Osteoblast (primary cell): ENCODE results near the gene CLCN1. TPM values are rescaled to one million over a fixed set of nuclear protein-coding genes. Genes with fewer than 3 reads are reported as not detected.

Experiments
- DNase-seq: peaks from one replicate; pipeline ENCODE4 v3.0.0; 2011; ENCODE audit warnings: low spot score, mixed read lengths; ENCODE audit not compliant: insufficient read length; ENCODE audit errors: missing footprints
- H2AFZ ChIP-seq: 2 replicates; pipeline ENCODE4 v1.6.0; 2011; ENCODE audit warnings: mild to moderate bottlenecking, low read length
- H3K27ac ChIP-seq: 2 replicates; pipeline ENCODE4 v1.5.1; 2011; ENCODE audit warnings: mild to moderate bottlenecking, low read depth, low read length, moderate library complexity
- H3K27me3 ChIP-seq: 2 replicates; pipeline ENCODE4 v1.6.0; 2012; ENCODE audit warnings: mild to moderate bottlenecking, control low read depth, inconsistent platforms, low read length, moderate library complexity; ENCODE audit not compliant: insufficient read depth
- H3K36me3 ChIP-seq: 2 replicates; pipeline ENCODE4 v1.5.1; 2011; ENCODE audit warnings: mild to moderate bottlenecking, low read length, control low read depth, moderate library complexity; ENCODE audit not compliant: insufficient read depth
- H3K4me1 ChIP-seq: 2 replicates; pipeline ENCODE4 v1.5.1; 2011; ENCODE audit warnings: mild to moderate bottlenecking, low read length, control low read depth, moderate library complexity; ENCODE audit not compliant: insufficient read depth
- H3K4me2 ChIP-seq: 2 replicates; pipeline ENCODE4 v1.6.0; 2011; ENCODE audit warnings: mild to moderate bottlenecking, low read length; ENCODE audit not compliant: insufficient read depth
- H3K4me3 ChIP-seq: fragments of 200-600 bp; sonication (generic); 3 replicates; pipeline ENCODE4 v1.5.1; 2012; ENCODE audit warnings: mild to moderate bottlenecking, low read length, inconsistent platforms; ENCODE audit not compliant: insufficient read depth
- H3K79me2 ChIP-seq: 2 replicates; pipeline ENCODE4 v1.6.0; 2012; ENCODE audit warnings: mild to moderate bottlenecking, low read length, control low read depth, inconsistent platforms; ENCODE audit not compliant: insufficient read depth
- H3K9me3 ChIP-seq: 2 replicates; pipeline ENCODE4 v1.5.1; 2011; ENCODE audit warnings: low read depth, low read length, control low read depth
- H4K20me1 ChIP-seq: 2 replicates; pipeline ENCODE4 v1.6.0; 2012; ENCODE audit warnings: mild to moderate bottlenecking, low read length, control low read depth; ENCODE audit not compliant: insufficient read depth
- total RNA-seq: library from RNA; depleted of rRNA; stranded (reverse); fragments of >200 nt; gene quantifications from 2 replicates; pipeline ENCODE4 v1.2.3, GENCODE V29; 2012
- TF ChIP-seq, protein P1 (sequence below): IDR thresholded peaks from 2 replicates; pipeline ENCODE4 v1.5.1; 2011; ENCODE audit warnings: mild to moderate bottlenecking, low read depth, low read length, moderate library complexity; ENCODE audit errors: extremely low read depth

The CLCN1 gene
- total RNA-seq, 1 donor, result under 0.01 TPM

DNA sequence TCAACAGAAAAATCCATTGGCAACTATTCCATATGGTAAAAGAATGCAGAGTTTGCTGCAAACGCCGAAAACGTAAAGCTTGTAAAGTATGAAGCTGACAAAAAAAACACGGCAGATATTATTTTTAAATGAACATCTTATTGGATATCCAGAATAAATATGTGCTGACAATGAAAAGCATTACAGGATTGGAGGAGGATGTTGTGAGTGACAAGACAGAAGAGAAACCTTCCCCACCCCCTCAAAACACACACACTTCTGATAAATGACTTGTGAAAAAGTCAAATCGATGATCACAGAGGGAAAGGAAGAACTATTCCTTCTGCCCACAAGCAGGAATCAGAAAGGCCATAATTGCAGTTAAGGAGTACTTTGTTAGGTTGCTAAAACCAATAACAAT, 32.0 kb downstream of the CLCN1 start:
- TF ChIP-seq, protein P1, sequence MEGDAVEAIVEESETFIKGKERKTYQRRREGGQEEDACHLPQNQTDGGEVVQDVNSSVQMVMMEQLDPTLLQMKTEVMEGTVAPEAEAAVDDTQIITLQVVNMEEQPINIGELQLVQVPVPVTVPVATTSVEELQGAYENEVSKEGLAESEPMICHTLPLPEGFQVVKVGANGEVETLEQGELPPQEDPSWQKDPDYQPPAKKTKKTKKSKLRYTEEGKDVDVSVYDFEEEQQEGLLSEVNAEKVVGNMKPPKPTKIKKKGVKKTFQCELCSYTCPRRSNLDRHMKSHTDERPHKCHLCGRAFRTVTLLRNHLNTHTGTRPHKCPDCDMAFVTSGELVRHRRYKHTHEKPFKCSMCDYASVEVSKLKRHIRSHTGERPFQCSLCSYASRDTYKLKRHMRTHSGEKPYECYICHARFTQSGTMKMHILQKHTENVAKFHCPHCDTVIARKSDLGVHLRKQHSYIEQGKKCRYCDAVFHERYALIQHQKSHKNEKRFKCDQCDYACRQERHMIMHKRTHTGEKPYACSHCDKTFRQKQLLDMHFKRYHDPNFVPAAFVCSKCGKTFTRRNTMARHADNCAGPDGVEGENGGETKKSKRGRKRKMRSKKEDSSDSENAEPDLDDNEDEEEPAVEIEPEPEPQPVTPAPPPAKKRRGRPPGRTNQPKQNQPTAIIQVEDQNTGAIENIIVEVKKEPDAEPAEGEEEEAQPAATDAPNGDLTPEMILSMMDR, result no peak
- H2AFZ ChIP-seq, result no peak overlapping the region
- H3K4me1 ChIP-seq, result no peaks in the 10 kb centered on the region
- peaks cover 40% of the 10 kb centered on the region for H3K27me3 ChIP-seq
- no peak overlapping the region for H3K4me3 ChIP-seq
- no peaks in the 10 kb centered on the region for H3K9me3 ChIP-seq
- H3K27ac ChIP-seq, result no peak overlapping the region
- H3K4me2 ChIP-seq, result no peak overlapping the region
- no peaks in the 10 kb centered on the region for H3K36me3 ChIP-seq
- H4K20me1 ChIP-seq, result no peaks in the 10 kb centered on the region
- DNase-seq, result no peak
- no peaks in the 10 kb centered on the region for H3K79me2 ChIP-seq

DNA sequence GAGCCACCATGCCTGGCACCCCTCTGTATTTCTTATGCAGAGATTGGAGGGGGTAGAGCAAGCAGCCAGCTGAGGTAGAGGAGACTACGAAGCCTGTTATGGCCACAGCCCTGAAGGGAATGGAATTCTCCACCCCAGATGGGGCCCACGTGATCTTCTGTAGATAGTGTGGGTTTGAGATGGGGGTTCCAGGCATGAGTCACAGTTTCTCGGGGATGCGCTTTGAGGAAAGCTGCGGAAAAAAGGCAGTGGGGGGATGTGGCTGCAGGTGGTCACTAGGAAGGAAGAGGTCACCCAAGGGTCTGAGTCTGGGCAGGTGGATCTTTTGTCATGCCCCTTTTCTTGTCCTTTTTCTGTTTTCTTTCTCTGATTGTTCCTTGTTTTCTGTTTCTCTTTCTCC, 35.1 kb downstream of the CLCN1 start:
- Histone ChIP-seq H4K20me1 (no peaks in the 10 kb centered on the region), H3K4me1 (no peaks in the 10 kb centered on the region)
- TF ChIP-seq, protein P1, result no peak

DNA sequence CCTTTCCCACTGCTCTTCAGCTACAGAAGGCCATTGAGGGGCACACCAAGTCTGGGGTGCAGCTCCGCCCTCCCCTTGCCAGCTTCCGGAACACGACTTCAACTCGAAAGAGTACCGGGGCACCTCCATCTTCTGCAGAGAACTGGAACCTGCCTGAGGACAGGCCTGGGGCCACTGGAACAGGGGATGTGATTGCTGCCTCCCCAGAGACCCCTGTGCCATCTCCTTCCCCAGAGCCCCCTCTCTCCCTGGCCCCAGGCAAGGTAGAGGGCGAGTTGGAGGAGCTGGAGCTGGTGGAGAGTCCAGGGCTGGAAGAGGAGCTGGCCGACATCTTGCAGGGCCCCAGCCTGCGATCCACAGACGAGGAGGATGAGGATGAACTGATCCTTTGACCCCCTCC, 35.7 kb downstream of the CLCN1 start:
- no peaks in the 10 kb centered on the region for H3K79me2 ChIP-seq
- no peaks in the 10 kb centered on the region for H3K9me3 ChIP-seq
- TF ChIP-seq, protein P1, result no peak

More for the DNA sequence above, 35.1 kb downstream of the CLCN1 start:
- Histone ChIP-seq H3K27me3 (peaks cover 35% of the 10 kb centered on the region), H3K27ac (no peak overlapping the region), H2AFZ (no peak overlapping the region), H3K4me3 (no peak overlapping the region), H3K9me3 (no peaks in the 10 kb centered on the region), H3K36me3 (no peaks in the 10 kb centered on the region), H3K79me2 (no peaks in the 10 kb centered on the region), H3K4me2 (no peak overlapping the region)
- DNase-seq, result peak; percentile 69

DNA sequence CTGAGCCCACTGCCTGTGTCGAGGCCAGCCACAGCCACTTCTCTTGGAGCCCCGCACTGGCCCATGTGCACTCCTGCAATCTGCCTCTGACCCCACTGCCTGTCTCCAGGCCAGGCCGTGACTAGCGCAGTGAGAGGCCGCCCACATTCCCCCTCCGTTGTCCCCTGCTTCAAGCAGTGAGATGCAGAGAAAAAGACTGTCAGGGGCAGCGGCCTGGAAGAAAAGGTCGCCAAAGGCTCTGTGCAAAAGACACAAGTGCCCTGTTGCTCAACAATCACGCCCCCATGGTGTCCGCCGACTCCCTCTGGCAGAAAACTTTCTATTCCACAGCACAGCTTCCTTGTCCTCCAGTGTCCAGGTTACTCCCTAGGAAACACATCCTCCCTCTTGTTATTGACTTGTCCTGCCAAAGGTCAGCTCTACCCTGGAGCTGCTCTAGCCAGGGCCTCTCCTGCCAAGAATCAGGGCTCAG, 36.7 kb downstream of the CLCN1 start:
- TF ChIP-seq, protein P1, result no peak
- H3K79me2 ChIP-seq, result no peaks in the 10 kb centered on the region
- no peaks in the 10 kb centered on the region for H4K20me1 ChIP-seq
- H3K9me3 ChIP-seq, result no peaks in the 10 kb centered on the region
- H3K4me1 ChIP-seq, result no peaks in the 10 kb centered on the region
- H3K4me2 ChIP-seq, result no peak overlapping the region
- no peak overlapping the region for H3K4me3 ChIP-seq
- peaks cover 29% of the 10 kb centered on the region for H3K27me3 ChIP-seq
- no peaks in the 10 kb centered on the region for H3K36me3 ChIP-seq
- DNase-seq, result no peak
- H2AFZ ChIP-seq, result no peak overlapping the region
- no peak overlapping the region for H3K27ac ChIP-seq

More for the DNA sequence above, 35.7 kb downstream of the CLCN1 start:
- H3K4me1 ChIP-seq, result no peaks in the 10 kb centered on the region
- H2AFZ ChIP-seq, result no peak overlapping the region
- H3K36me3 ChIP-seq, result no peaks in the 10 kb centered on the region
- H3K4me2 ChIP-seq, result no peak overlapping the region
- H3K27me3 ChIP-seq, result peaks cover 32% of the 10 kb centered on the region
- H4K20me1 ChIP-seq, result no peaks in the 10 kb centered on the region
- no peak for DNase-seq
- no peak overlapping the region for H3K4me3 ChIP-seq
- H3K27ac ChIP-seq, result no peak overlapping the region
